GM18873 (cell line): ENCODE results near the gene TBX21.

Source experiments
- ATAC-seq: cut with Tn5 transposase; IDR thresholded peaks from one replicate; pipeline ENCODE4 v1.9.1; 2021; ENCODE audit warnings: mild to moderate bottlenecking, moderate library complexity, moderate number of reproducible peaks; ENCODE audit not compliant: unreplicated experiment, low FRiP score

TBX21 gene, protein sequence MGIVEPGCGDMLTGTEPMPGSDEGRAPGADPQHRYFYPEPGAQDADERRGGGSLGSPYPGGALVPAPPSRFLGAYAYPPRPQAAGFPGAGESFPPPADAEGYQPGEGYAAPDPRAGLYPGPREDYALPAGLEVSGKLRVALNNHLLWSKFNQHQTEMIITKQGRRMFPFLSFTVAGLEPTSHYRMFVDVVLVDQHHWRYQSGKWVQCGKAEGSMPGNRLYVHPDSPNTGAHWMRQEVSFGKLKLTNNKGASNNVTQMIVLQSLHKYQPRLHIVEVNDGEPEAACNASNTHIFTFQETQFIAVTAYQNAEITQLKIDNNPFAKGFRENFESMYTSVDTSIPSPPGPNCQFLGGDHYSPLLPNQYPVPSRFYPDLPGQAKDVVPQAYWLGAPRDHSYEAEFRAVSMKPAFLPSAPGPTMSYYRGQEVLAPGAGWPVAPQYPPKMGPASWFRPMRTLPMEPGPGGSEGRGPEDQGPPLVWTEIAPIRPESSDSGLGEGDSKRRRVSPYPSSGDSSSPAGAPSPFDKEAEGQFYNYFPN

DNA sequence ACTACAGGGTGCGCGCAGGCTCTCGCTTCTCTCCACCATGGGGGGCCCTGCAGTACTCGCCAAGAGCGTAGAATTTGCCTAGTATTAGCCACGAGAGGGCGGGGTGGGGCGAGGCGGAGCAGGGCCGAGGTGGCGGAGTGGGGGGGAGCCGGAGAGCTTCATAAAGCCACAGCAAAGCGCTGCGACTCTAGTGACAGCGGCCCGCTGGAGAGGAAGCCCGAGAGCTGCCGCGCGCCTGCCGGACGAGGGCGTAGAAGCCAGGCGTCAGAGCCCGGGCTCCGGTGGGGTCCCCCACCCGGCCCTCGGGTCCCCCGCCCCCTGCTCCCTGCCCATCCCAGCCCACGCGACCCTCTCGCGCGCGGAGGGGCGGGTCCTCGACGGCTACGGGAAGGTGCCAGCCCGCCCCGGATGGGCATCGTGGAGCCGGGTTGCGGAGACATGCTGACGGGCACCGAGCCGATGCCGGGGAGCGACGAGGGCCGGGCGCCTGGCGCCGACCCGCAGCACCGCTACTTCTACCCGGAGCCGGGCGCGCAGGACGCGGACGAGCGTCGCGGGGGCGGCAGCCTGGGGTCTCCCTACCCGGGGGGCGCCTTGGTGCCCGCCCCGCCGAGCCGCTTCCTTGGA, at the start of gene TBX21:
TBX21 (plus strand) TSS at position 190 of the 627 bp plus-strand sequence; CDS start at position 409, 219 bp downstream.
- no peak for ATAC-seq

GRCh38 chr17:47684025-47684424, 49.0 kb upstream of the TBX21 start:
- ATAC-seq, result no peak

DNA sequence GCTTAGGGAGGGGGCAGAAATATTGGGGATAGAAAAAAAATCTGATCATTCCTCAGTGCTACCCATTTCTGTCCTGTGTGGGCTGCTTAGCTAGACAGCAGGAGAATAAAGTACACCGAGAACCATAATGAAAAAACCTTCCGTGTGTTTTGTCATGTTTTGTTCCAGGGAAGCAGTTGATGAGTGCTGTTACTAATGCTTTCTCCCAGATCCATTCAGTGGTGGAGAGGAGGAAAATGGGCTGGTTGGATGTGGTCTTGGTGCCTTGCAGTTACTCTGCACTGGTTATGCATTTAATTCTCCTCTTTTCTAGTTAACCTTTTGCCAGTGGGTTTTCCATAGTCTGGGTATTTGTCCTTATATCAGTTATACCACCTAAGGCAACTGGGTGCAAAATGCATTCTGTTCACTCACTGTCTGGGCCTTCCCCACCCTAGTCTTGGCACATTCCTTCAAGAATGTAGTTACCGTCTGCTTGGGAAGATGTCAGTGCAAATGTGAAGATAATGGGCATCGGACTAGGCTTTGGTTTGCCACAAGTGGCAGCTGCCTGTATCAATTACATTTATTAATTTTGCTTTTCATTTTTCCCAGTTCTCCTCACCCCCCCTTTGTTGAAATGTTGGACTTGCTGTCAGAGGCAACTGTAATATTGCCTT, 48.4 kb upstream of the TBX21 start:
- ATAC-seq, result no peak

DNA sequence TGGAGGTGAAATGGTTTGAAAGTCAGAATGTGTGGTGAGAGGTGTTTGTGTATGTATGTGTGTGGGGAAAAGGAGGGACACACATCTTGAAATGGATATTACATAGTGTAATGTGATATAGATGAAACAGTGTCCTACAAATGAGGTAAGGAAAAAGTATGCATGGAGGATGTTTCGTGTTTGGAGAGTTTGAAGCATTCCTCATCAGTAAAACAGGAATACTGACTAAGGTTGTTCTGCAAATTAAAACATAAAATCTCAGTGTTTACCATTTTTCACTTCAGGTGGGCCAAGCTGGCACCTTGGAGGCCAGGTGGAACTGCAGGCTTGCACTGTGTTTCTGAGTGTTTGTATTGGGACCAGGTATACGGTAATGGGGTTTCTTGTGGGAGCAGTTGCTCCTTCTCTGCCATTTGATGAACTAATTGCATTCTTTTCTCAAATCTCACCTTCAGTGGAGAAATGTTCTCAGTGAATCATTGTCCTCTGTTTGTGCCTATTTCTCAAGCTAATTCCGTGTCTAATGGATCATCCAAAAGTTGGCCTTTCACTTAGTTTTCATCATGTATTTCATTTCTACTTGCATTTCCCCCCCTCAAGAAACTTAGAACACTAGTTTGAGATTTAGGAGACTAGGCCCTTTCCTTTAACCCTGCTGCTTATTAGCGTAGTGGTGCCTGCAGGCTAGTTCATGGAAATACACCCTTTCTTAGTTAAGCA, 47.3 kb upstream of the TBX21 start:
- ATAC-seq, result no peak

- no peak for ATAC-seq
These were observed 46.8 kb upstream of the TBX21 start for GRCh38 chr17:47686276-47686635.

- no peak for ATAC-seq
These were observed 46.2 kb upstream of the TBX21 start for GRCh38 chr17:47686664-47687327.

DNA sequence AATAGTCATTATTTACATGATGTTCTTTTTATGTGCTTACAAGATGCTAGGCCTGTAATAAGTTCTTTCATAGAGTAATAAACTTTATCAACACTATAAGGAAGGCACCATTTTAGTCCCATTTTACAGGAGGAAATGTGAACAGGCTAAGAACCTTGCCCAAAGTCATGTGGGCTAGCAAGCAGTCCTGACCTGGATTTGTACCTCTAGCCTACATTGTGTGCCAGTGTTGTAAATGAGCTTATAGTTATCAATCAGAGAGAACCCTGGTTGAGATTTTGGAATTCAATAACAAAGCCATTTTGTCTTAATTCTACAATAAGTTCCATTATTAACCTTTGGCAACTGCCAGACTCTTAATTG, 45.7 kb upstream of the TBX21 start:
- no peak for ATAC-seq

- ATAC-seq, result no peak
These were observed 45.3 kb upstream of the TBX21 start for GRCh38 chr17:47687748-47688147.

- no peak for ATAC-seq
These were observed 42.9 kb upstream of the TBX21 start for GRCh38 chr17:47690121-47690520.

DNA sequence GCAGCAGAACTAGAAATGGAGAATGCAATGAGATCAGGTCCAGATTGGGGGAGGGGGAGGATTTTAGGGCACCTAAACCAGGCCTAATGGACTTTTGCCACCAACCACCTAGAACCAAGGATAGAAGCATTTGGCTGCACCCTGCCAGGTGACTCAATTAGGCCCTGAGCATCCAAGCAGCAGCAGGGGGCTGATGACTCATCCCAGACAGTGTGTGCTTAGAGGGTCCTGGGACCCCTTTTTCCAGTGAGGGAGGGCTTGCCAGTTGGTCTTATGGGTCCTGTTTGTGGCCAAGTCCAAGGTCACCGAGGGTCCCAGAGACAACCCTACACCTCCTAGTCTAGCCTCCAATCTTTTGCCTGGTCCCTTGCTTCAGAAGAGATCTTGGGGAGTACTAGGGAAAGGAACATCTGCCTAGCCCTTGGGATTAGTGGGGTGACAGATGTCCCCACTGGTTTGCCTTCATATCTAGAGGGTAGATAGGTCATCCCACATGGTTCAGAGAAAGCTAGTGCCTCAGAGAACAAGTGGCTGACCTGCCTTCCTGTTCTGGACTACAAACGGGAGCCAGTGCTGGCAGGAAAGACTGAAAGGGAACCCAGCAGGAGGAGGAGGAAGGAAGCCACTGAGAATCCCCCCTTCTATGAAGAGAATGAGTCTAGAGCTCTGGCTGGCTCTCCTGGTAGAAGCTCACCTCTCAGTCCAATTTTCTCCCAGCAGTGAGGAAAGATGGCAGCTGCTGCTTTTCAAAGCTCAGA, 40.7 kb upstream of the TBX21 start:
- ATAC-seq, result no peak

DNA sequence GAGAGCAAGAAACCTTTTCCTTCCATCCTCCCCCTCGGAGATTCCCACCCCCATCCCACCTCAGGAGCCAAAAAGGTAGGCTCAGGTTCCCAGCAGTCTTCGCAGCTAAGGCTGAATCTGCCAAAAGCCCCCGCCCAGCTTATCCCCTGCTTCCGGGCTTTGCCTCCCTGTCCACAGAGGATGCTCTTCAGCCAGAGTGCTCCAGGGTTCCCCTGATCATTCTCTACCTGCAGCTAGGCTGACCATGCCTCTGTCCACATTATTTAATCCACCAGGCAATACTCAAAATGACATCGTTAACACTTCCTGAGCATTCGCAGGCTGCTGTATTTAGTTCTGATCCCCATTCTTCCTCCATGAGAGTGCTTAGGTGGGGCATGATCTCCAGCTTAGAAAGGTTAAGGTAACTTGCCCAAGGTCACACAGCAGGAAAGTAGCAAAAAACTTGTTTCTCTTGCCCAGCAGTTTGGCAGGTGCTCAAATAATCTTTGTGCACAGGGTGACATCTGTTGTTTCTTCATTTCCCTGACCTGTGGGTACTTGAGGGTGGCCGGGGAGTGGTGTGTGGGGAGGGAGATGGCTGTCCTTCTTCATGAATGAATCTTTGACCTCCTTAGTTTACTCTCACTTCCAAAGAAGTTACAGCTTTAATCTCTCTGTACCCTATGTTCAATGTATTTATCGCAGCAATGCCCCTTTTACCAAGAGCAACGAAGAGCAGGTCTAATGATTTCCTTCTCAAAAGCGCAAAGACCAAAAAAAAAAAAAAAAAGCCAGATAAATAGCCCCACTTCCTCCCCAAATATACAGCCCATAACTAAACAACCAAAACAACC, 39.9 kb upstream of the TBX21 start:
- no peak for ATAC-seq

- no peak for ATAC-seq
These were observed 39.1 kb upstream of the TBX21 start, which contains the start of gene TBKBP1 for GRCh38 chr17:47693731-47694580. TSS of gene TBKBP1 (plus strand) at chr17:47694161. CDS start at chr17:47696113, 1,952 bp downstream.

- ATAC-seq, result no peak
These were observed 38.2 kb upstream of the TBX21 start for GRCh38 chr17:47694581-47695428.

DNA sequence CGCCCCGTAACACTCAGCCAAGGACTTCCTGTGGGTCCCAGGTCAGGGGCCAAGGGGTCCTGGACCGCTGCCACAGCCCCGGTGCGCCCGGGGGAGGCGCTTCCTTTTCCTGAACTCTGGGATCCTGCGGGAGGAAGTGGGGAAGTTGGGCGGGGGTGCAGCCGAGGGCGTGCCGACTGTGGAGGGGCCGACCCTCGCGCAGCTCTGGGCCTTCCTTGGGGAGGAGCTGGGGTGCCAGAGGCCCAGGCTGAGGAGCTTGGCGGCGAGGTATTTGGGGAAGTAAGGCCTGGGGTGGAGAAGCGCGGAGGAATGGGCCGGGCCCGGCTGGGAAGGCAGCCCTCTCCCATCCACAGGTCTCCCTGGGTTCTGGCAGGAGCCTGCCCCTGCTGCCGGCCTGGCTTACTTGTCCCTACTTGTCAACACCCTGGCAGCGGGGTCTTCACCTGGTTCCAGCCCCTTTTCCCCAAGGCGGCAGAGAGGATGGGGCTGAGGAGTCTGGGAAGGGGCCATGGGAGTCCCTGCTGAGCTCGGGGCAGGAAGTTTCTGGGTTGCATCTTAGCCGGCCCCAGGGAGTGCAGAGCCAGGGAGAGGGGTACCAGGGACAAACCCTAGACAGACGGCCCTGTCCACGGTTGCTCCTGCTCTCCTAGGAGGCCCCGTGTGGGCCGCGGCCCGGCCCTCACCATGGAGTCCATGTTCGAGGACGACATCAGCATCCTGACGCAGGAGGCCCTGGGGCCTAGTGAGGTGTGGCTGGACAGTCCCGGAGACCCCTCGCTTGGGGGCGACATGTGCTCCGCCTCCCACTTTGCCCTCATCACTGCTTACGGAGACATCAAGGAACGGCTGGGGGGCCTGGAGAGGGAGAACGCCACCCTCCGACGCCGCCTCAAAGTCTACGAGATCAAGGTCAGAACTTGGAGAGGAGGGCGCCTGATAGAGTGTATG, 37.3 kb upstream of the TBX21 start:
- no peak for ATAC-seq
